HL-60 (cell line): ENCODE measurements around the gene NUTM2F.

Experiments used
- GABPA ChIP-seq: IDR thresholded peaks from 2 replicates; pipeline ENCODE4 v1.6.1; 2012; ENCODE audit warnings: low read depth
- POLR2AphosphoS5 ChIP-seq: IDR thresholded peaks from 2 replicates; pipeline ENCODE4 v1.6.1; 2012; ENCODE audit warnings: low read depth
- TF ChIP-seq, protein P1 (sequence below): IDR thresholded peaks from one replicate; pipeline ENCODE4 v1.5.1; 2011; ENCODE audit warnings: low read length, control low read depth, inconsistent platforms; ENCODE audit not compliant: insufficient read depth

- TF ChIP-seq POLR2AphosphoS5 (no peak), GABPA (no peak)
- TF ChIP-seq, protein P1, sequence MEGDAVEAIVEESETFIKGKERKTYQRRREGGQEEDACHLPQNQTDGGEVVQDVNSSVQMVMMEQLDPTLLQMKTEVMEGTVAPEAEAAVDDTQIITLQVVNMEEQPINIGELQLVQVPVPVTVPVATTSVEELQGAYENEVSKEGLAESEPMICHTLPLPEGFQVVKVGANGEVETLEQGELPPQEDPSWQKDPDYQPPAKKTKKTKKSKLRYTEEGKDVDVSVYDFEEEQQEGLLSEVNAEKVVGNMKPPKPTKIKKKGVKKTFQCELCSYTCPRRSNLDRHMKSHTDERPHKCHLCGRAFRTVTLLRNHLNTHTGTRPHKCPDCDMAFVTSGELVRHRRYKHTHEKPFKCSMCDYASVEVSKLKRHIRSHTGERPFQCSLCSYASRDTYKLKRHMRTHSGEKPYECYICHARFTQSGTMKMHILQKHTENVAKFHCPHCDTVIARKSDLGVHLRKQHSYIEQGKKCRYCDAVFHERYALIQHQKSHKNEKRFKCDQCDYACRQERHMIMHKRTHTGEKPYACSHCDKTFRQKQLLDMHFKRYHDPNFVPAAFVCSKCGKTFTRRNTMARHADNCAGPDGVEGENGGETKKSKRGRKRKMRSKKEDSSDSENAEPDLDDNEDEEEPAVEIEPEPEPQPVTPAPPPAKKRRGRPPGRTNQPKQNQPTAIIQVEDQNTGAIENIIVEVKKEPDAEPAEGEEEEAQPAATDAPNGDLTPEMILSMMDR: no peak
Measured at GRCh38 chr9:94287877-94288513, 40.4 kb downstream of the NUTM2F start.
